Measurements from ENCODE around the gene ZNF736. TPM values are rescaled to one million over a fixed set of nuclear protein-coding genes. Genes with fewer than 3 reads are reported as not detected.

ZNF736 gene
- total RNA-seq, 1 donor from 2014 or later: not detected

GRCh38 chr7:64300641-64301405, 12.9 kb upstream of the ZNF736 start:
- H3K36me3 Mint-ChIP-seq (ENCODE audit: low read depth): peaks cover 11% of the 10 kb centered on the region
- H3K27me3 Mint-ChIP-seq (ENCODE audit: low read depth): no peaks in the 10 kb centered on the region
- no peak for TF ChIP-seq CTCF (conservative IDR thresholded peaks at IDR 0.05)
- H3K9me3 Mint-ChIP-seq: peaks cover 28% of the 10 kb centered on the region
- no peak overlapping the region for H3K4me3 Mint-ChIP-seq
- no peaks in the 10 kb centered on the region for H3K4me1 Mint-ChIP-seq
- no peak for DNase-seq (ENCODE audit: low read depth, low spot score)
- no peak overlapping the region for H3K27ac Mint-ChIP-seq (ENCODE audit: unreplicated experiment)

GRCh38 chr7:64307254-64308015, 6.3 kb upstream of the ZNF736 start:
- H3K27ac Mint-ChIP-seq (ENCODE audit: unreplicated experiment): no peak overlapping the region
- no peaks in the 10 kb centered on the region for H3K4me1 Mint-ChIP-seq
- TF ChIP-seq CTCF (conservative IDR thresholded peaks at IDR 0.05): no peak
- peaks cover 6% of the 10 kb centered on the region for H3K36me3 Mint-ChIP-seq (ENCODE audit: low read depth)
- DNase-seq (ENCODE audit: low read depth, low spot score): no peak
- no peaks in the 10 kb centered on the region for H3K27me3 Mint-ChIP-seq (ENCODE audit: low read depth)
- no peaks in the 10 kb centered on the region for H3K9me3 Mint-ChIP-seq
- no peak overlapping the region for H3K4me3 Mint-ChIP-seq

GRCh38 chr7:64308016-64308270, 5.8 kb upstream of the ZNF736 start:
- no peak overlapping the region for H3K27ac Mint-ChIP-seq (ENCODE audit: unreplicated experiment)
- peaks cover 6% of the 10 kb centered on the region for H3K36me3 Mint-ChIP-seq (ENCODE audit: low read depth)
- H3K4me1 Mint-ChIP-seq: no peaks in the 10 kb centered on the region
- H3K27me3 Mint-ChIP-seq (ENCODE audit: low read depth): no peaks in the 10 kb centered on the region
- H3K9me3 Mint-ChIP-seq: peaks cover 3% of the 10 kb centered on the region
- no peak for DNase-seq (ENCODE audit: low read depth, low spot score)
- no peak for TF ChIP-seq CTCF (conservative IDR thresholded peaks at IDR 0.05)
- no peak overlapping the region for H3K4me3 Mint-ChIP-seq

- no peak for TF ChIP-seq CTCF (conservative IDR thresholded peaks at IDR 0.05)
- no peak for DNase-seq (ENCODE audit: low read depth, low spot score)
- no peaks in the 10 kb centered on the region for H3K4me1 Mint-ChIP-seq
- peaks cover 3% of the 10 kb centered on the region for H3K9me3 Mint-ChIP-seq
- no peaks in the 10 kb centered on the region for H3K27me3 Mint-ChIP-seq (ENCODE audit: low read depth)
- no peak overlapping the region for H3K4me3 Mint-ChIP-seq
- peaks cover 4% of the 10 kb centered on the region for H3K36me3 Mint-ChIP-seq (ENCODE audit: low read depth)
- H3K27ac Mint-ChIP-seq (ENCODE audit: unreplicated experiment): no peak overlapping the region
These were observed 3.3 kb upstream of the ZNF736 start for GRCh38 chr7:64310426-64310825.

- H3K36me3 Mint-ChIP-seq (ENCODE audit: low read depth): peaks cover 1% of the 10 kb centered on the region
- no peak for TF ChIP-seq CTCF (conservative IDR thresholded peaks at IDR 0.05)
- H3K9me3 Mint-ChIP-seq: peaks cover 3% of the 10 kb centered on the region
- H3K27me3 Mint-ChIP-seq (ENCODE audit: low read depth): no peaks in the 10 kb centered on the region
- H3K4me1 Mint-ChIP-seq: no peaks in the 10 kb centered on the region
- no peak overlapping the region for H3K27ac Mint-ChIP-seq (ENCODE audit: unreplicated experiment)
- no peak overlapping the region for H3K4me3 Mint-ChIP-seq
- no peak for DNase-seq (ENCODE audit: low read depth, low spot score)
These were observed 935 bp upstream of the ZNF736 start for GRCh38 chr7:64312826-64313225.
